Mesenchymal stem cell (in vitro differentiated cells and primary cell): ENCODE measurements around the gene CYFIP1.

Source experiments
- DNase-seq: peaks from one replicate; pipeline ENCODE4 v3.0.0-alpha.2; 2013
- H2AFZ ChIP-seq: one replicate; pipeline ENCODE4 v1.6.1; 2013; ENCODE audit warnings: low read depth, mild to moderate bottlenecking, control low read depth, inconsistent platforms, low read length, moderate library complexity
- H2AK5ac ChIP-seq: 2 replicates; pipeline ENCODE4 v1.6.1; 2013; ENCODE audit warnings: low read length, moderate library complexity, mild to moderate bottlenecking, inconsistent platforms; ENCODE audit not compliant: severe bottlenecking
- H2BK120ac ChIP-seq: one replicate; pipeline ENCODE4 v1.6.1; 2013; ENCODE audit warnings: low read depth, mild to moderate bottlenecking, inconsistent platforms, low read length, moderate library complexity
- H2BK12ac ChIP-seq, 2 experiments: one replicate each; pipeline ENCODE4 v1.6.1; 2013; ENCODE audit warnings: inconsistent platforms in 2 of 2, low read length in 2 of 2, mild to moderate bottlenecking in 2 of 2, moderate library complexity in 2 of 2, control low read depth in 1 of 2
- H2BK15ac ChIP-seq: one replicate; pipeline ENCODE4 v1.6.1; 2013; ENCODE audit warnings: mild to moderate bottlenecking, low read depth, inconsistent platforms; ENCODE audit not compliant: poor library complexity, severe bottlenecking
- H2BK5ac ChIP-seq: 2 replicates; pipeline ENCODE4 v1.6.1; 2013; ENCODE audit warnings: low read depth, mild to moderate bottlenecking, low read length, control low read depth, inconsistent platforms; ENCODE audit not compliant: poor library complexity, severe bottlenecking
- H3K14ac ChIP-seq, 2 experiments: one replicate each; pipeline ENCODE4 v1.6.1; 2013; ENCODE audit warnings: inconsistent platforms in 2 of 2, low read length in 2 of 2, control low read depth in 1 of 2, mild to moderate bottlenecking in 1 of 2, moderate library complexity in 1 of 2
- H3K18ac ChIP-seq, 2 experiments: one replicate each; pipeline ENCODE4 v1.6.1; 2013; ENCODE audit warnings: inconsistent platforms in 2 of 2, low read length in 2 of 2, control low read depth in 1 of 2, low read depth in 1 of 2, mild to moderate bottlenecking in 1 of 2
- H3K23ac ChIP-seq, 2 experiments: one replicate each; pipeline ENCODE4 v1.6.1; 2013; ENCODE audit warnings: inconsistent platforms in 2 of 2, low read length in 2 of 2, mild to moderate bottlenecking in 2 of 2, moderate library complexity in 2 of 2, control low read depth in 1 of 2
- H3K27ac ChIP-seq: 2 replicates; pipeline ENCODE4 v1.5.1; 2013; ENCODE audit warnings: mild to moderate bottlenecking, moderate library complexity, low read length, control low read depth, inconsistent platforms; ENCODE audit not compliant: poor library complexity, severe bottlenecking
- H3K27me3 ChIP-seq, 2 experiments: 2 replicates each; pipeline versions ENCODE4 v1.6.1 to v1.7.0; 2013; ENCODE audit warnings: low read length in 2 of 2, mild to moderate bottlenecking in 2 of 2, moderate library complexity in 2 of 2, control low read depth in 1 of 2, inconsistent platforms in 1 of 2; ENCODE audit not compliant: control insufficient read depth in 1 of 2, insufficient read depth in 1 of 2
- H3K36me3 ChIP-seq, 2 experiments: 2 replicates each; pipeline versions ENCODE4 v1.6.1 to v1.7.0; 2013; ENCODE audit warnings: low read length in 2 of 2, control low read depth in 1 of 2, inconsistent platforms in 1 of 2, low read depth in 1 of 2, mild to moderate bottlenecking in 1 of 2; ENCODE audit not compliant: insufficient read depth in 2 of 2, control insufficient read depth in 1 of 2
- H3K4ac ChIP-seq, 2 experiments: one replicate each; pipeline ENCODE4 v1.6.1; 2013; ENCODE audit warnings: inconsistent platforms in 2 of 2, low read length in 2 of 2, mild to moderate bottlenecking in 2 of 2, moderate library complexity in 2 of 2, control low read depth in 1 of 2, low read depth in 1 of 2
- H3K4me1 ChIP-seq: 2 replicates; pipeline ENCODE4 v1.6.1; 2013; ENCODE audit warnings: low read depth, low read length, control low read depth; ENCODE audit not compliant: control insufficient read depth, insufficient read depth
- H3K4me2 ChIP-seq: 2 replicates; pipeline ENCODE4 v1.6.1; 2013; ENCODE audit warnings: low read length, mild to moderate bottlenecking, inconsistent platforms; ENCODE audit not compliant: poor library complexity, severe bottlenecking
- H3K4me3 ChIP-seq, 2 experiments: 2 replicates each; pipeline versions ENCODE4 v1.5.1 to v1.7.0; 2013; ENCODE audit warnings: low read length in 2 of 2, mild to moderate bottlenecking in 2 of 2, control low read depth in 1 of 2, low read depth in 1 of 2; ENCODE audit not compliant: insufficient read depth in 1 of 2
- H3K79me1 ChIP-seq: replicated peaks from 2 replicates; pipeline ENCODE4 v1.6.1; 2013; ENCODE audit warnings: mild to moderate bottlenecking, control low read depth, low read length, inconsistent platforms; ENCODE audit not compliant: poor library complexity, severe bottlenecking
- H3K9ac ChIP-seq: 2 replicates; pipeline ENCODE4 v1.7.0; 2013; ENCODE audit warnings: mild to moderate bottlenecking, low read length, moderate library complexity
- H3K9me3 ChIP-seq: 2 replicates; pipeline ENCODE4 v1.7.0; 2013; ENCODE audit warnings: mild to moderate bottlenecking, low read length; ENCODE audit not compliant: control insufficient read depth
- H4K8ac ChIP-seq: one replicate; pipeline ENCODE4 v1.6.1; 2013; ENCODE audit warnings: inconsistent platforms, mild to moderate bottlenecking, low read length, moderate library complexity
- H4K91ac ChIP-seq: one replicate; pipeline ENCODE4 v1.6.1; 2013; ENCODE audit warnings: mild to moderate bottlenecking, low read length, inconsistent platforms
- WGBS: methylation state at CpG from one replicate; pipeline ENCODE4 v1.1.7; 2013; ENCODE audit warnings: mixed read lengths; 5-methylcytosine and 5-hydroxymethylcytosine counted together

Gene CYFIP1

DNA sequence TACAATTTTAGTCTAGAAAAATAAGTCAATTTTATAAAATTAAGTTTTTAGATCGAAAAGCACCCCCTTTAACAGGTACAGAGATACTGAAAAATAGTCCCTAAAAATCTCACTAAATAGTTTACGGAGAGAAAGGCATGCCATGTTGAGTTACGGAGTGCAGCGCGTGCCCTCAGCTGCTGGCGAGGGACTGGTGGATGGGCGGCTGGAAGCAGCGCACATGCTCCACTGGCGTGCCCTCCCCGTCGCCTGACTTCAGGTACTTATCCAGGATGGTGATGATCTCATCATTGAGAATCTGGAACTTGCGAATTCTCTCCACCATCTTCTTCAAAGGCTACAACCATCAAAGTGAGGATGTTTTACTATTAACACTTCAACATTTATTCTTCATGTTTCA is 110.3 kb downstream of the CYFIP1 start:
- Histone ChIP-seq H3K9me3 (no peaks in the 10 kb centered on the region), H2BK15ac (no peak overlapping the region), H2AK5ac (no peak overlapping the region), H3K79me1 (peaks cover 25% of the 10 kb centered on the region), H3K18ac (no peak overlapping the region), H3K36me3 (peaks cover 47 to 96% of the 10 kb centered on the region in 2 experiments), H3K27me3 (no peaks in the 10 kb centered on the region), H3K9ac (no peak overlapping the region), H3K4me1 (peaks cover 11% of the 10 kb centered on the region), H2BK120ac (no peak overlapping the region), H3K4me2 (no peak overlapping the region), H2BK5ac (no peak overlapping the region), H2BK12ac (no peak overlapping the region), H3K23ac (no peak overlapping the region), H3K4me3 (no peak overlapping the region), H3K4ac (no peak overlapping the region), H3K14ac (no peak overlapping the region), H2AFZ (no peak overlapping the region), H4K91ac (peak overlapping the region; percentile 29), H3K27ac (no peak overlapping the region), H4K8ac (no peak overlapping the region)
- WGBS, result 93% methylated on average over 12 of the region's 12 CpGs
- no peak for DNase-seq

DNA sequence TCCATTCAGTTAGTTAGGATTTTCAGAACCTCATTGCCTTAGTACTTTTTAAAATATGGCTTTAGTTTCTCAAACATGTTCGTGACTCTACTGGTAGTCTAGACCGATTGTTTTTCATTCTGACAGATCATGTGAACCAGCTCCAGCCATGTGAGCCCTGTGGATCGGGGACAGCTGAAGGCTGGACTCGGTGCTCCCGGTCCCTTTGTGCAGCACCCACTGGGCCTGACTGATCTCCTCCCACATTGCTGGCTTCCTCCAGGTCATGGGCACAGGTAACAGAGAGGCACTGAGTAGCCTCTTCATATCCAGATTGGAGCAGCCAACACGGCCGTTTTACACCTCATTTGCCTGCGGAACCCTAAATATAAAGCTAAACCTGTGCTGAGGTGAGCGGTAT is 111.2 kb downstream of the CYFIP1 start:
- Histone ChIP-seq H3K27ac (no peak overlapping the region), H3K4me1 (peaks cover 9% of the 10 kb centered on the region), H2BK5ac (no peak overlapping the region), H2BK12ac (no peak overlapping the region), H3K27me3 (no peaks in the 10 kb centered on the region), H3K14ac (no peak overlapping the region), H2BK15ac (no peak overlapping the region), H4K8ac (no peak overlapping the region), H3K79me1 (peaks cover 26% of the 10 kb centered on the region), H2AK5ac (no peak overlapping the region), H2BK120ac (no peak overlapping the region), H3K9ac (no peak overlapping the region), H3K4me3 (no peak overlapping the region), H3K36me3 (peaks cover 44 to 94% of the 10 kb centered on the region in 2 experiments), H3K9me3 (no peaks in the 10 kb centered on the region), H3K18ac (no peak overlapping the region), H3K23ac (no peak overlapping the region), H2AFZ (no peak overlapping the region), H3K4me2 (no peak overlapping the region), H3K4ac (no peak overlapping the region), H4K91ac (no peak overlapping the region)
- 96% methylated on average over 9 of the region's 9 CpGs for WGBS
- no peak for DNase-seq

DNA sequence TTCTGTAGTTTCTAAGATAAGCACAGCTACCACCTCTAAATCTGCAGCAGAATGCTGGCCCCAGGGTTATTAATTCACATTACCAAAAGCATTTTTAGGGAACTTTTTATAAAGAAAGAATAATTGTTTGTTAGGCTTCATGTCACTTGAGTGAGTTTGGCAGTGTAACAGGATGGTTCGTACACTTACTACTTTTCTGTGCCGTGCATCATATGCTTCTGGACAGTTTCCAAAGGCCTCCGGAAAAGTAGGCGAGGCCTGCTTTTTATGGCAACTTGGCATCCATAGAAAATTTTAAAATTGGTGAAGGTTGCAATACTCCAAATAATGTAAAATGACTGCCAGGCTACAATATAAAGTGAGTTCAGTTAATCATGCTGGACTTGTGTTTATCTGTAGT is 111.7 kb downstream of the CYFIP1 start:
- WGBS, result 86% methylated on average over 4 of the region's 4 CpGs

DNA sequence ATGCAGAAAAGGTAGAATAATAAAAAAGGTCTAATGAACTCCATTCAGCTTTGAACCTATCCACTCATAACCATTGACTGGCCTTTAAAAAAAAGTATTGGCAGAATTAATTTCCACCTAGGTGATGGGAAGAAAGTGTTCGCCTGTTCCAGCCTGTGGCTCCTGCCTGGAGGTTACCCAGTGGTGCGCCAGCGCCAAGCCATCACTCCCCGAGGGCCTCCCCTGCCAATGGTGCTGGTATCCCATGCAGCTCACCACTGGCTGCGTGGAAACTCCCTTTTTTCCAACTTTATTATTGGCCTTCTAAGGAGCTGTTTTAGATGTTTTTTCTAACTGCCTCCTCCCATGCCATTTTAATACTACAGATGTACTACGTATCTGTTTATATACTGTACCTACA is 112.3 kb downstream of the CYFIP1 start:
- H3K27ac ChIP-seq, result no peak overlapping the region
- no peak overlapping the region for H4K8ac ChIP-seq
- no peak overlapping the region for H3K4ac ChIP-seq
- no peak overlapping the region for H2BK12ac ChIP-seq
- peaks cover 43 to 94% of the 10 kb centered on the region in 2 experiments for H3K36me3 ChIP-seq
- no peak overlapping the region for H2BK5ac ChIP-seq
- H3K9ac ChIP-seq, result no peak overlapping the region
- WGBS, result 91% methylated on average over 5 of the region's 6 CpGs
- no peak overlapping the region for H2BK120ac ChIP-seq
- H3K4me3 ChIP-seq, result no peak overlapping the region
- H3K14ac ChIP-seq, result no peak overlapping the region
- H3K27me3 ChIP-seq, result no peaks in the 10 kb centered on the region
- H3K18ac ChIP-seq, result no peak overlapping the region
- peaks cover 34% of the 10 kb centered on the region for H3K79me1 ChIP-seq
- H3K4me2 ChIP-seq, result no peak overlapping the region
- H4K91ac ChIP-seq, result no peak overlapping the region
- H3K9me3 ChIP-seq, result no peaks in the 10 kb centered on the region
- H2AFZ ChIP-seq, result no peak overlapping the region
- no peak overlapping the region for H2BK15ac ChIP-seq
- no peak overlapping the region for H2AK5ac ChIP-seq
- H3K23ac ChIP-seq, result no peak overlapping the region
- DNase-seq, result no peak
- peaks cover 3% of the 10 kb centered on the region for H3K4me1 ChIP-seq

More for the DNA sequence above, 111.7 kb downstream of the CYFIP1 start:
- DNase-seq, result no peak
- peaks cover 7% of the 10 kb centered on the region for H3K4me1 ChIP-seq
- H3K18ac ChIP-seq, result no peak overlapping the region
- H3K23ac ChIP-seq, result no peak overlapping the region
- no peak overlapping the region for H3K14ac ChIP-seq
- H3K27me3 ChIP-seq, result no peaks in the 10 kb centered on the region
- no peak overlapping the region for H3K4ac ChIP-seq
- no peak overlapping the region for H2AFZ ChIP-seq
- no peak overlapping the region for H2BK120ac ChIP-seq
- no peak overlapping the region for H4K8ac ChIP-seq
- no peak overlapping the region for H3K27ac ChIP-seq
- H2BK12ac ChIP-seq, result no peak overlapping the region
- peaks cover 28% of the 10 kb centered on the region for H3K79me1 ChIP-seq
- no peak overlapping the region for H3K4me3 ChIP-seq
- no peak overlapping the region for H4K91ac ChIP-seq
- H2BK5ac ChIP-seq, result no peak overlapping the region
- H3K9ac ChIP-seq, result no peak overlapping the region
- H2BK15ac ChIP-seq, result no peak overlapping the region
- no peak overlapping the region for H3K4me2 ChIP-seq
- H2AK5ac ChIP-seq, result no peak overlapping the region
- peaks cover 41 to 94% of the 10 kb centered on the region in 2 experiments for H3K36me3 ChIP-seq
- H3K9me3 ChIP-seq, result no peaks in the 10 kb centered on the region
